Stimulated activated CD4-positive, alpha-beta T cell treated with anti-CD3 and anti-CD28 coated beads, Interleukin-15, amount 100 ng/mL, for 48 hours (primary cell): Measurements from ENCODE around the gene RAB8A.

Source experiments
- DNase-seq, 2 donors: peaks; one replicate each; pipeline ENCODE4 v3.0.0-alpha.2; 2020; ENCODE audit warnings: low read depth in 2 of 2

The RAB8A gene

GRCh38 chr19:16111160-16111908 is at the start of gene RAB8A:
RAB8A (plus strand) TSS chr19:16111889; CDS start chr19:16111902, 13 bp downstream.
- DNase-seq: peak; percentile 97 to 98

- DNase-seq: no peak
These were observed 49.7 kb upstream of the RAB8A start for GRCh38 chr19:16061943-16062342.

GRCh38 chr19:16062789-16063188 is 48.9 kb upstream of the RAB8A start:
- DNase-seq: peak in 1 of 2 donors; percentile 68

- no peak for DNase-seq
These were observed 47.3 kb upstream of the RAB8A start for GRCh38 chr19:16064209-16064889.

- DNase-seq: no peak
These were observed 45.0 kb upstream of the RAB8A start for GRCh38 chr19:16066611-16067104.

- no peak for DNase-seq
These were observed 44.3 kb upstream of the RAB8A start for GRCh38 chr19:16067205-16067938.

GRCh38 chr19:16068696-16069259 is 42.9 kb upstream of the RAB8A start:
- no peak for DNase-seq

- no peak for DNase-seq
These were observed 41.8 kb upstream of the RAB8A start for GRCh38 chr19:16069813-16070365.

GRCh38 chr19:16070366-16070990 is 41.2 kb upstream of the RAB8A start:
- peak; percentile 75 to 81 for DNase-seq

GRCh38 chr19:16071072-16071691 is 40.5 kb upstream of the RAB8A start:
- no peak for DNase-seq

- no peak for DNase-seq
These were observed 38.2 kb upstream of the RAB8A start for GRCh38 chr19:16073481-16073880.

GRCh38 chr19:16073988-16074387 is 37.7 kb upstream of the RAB8A start:
- DNase-seq: no peak

GRCh38 chr19:16074488-16075365 is 37.0 kb upstream of the RAB8A start:
- DNase-seq: no peak

GRCh38 chr19:16075430-16076153 is 36.1 kb upstream of the RAB8A start:
- DNase-seq: no peak

- peak; percentile 83 to 86 for DNase-seq
These were observed 35.3 kb upstream of the RAB8A start, which contains the start of gene TPM4 for GRCh38 chr19:16076154-16076957. TPM4 (plus strand) TSS chr19:16076495; CDS start chr19:16076566, 71 bp downstream.

GRCh38 chr19:16076958-16077611 is 34.6 kb upstream of the RAB8A start:
- no peak for DNase-seq

GRCh38 chr19:16077984-16078758 is 33.5 kb upstream of the RAB8A start:
- DNase-seq: no peak
